Lower lobe of right lung (tissue), 2 donors: ENCODE data around the gene MRPL3. TPM values are rescaled to one million over a fixed set of nuclear protein-coding genes. Genes with fewer than 3 reads are reported as not detected.

Source experiments
- ATAC-seq, 2 donors: fragments of 200-7000 bp; cut with Tn5 transposase; one replicate each; pipeline ENCODE4 v1.9.1; 2020 to 2022; ENCODE audit warnings: mild to moderate bottlenecking in 2 of 2, moderate library complexity in 2 of 2
- DNase-seq: peaks from one replicate; pipeline ENCODE4 v3.0.0-alpha.2; 2020
- H3K27ac ChIP-seq: fragments of 200-600 bp; one replicate; pipeline ENCODE4 v1.8.0; 2022
- H3K27me3 ChIP-seq: fragments of 200-600 bp; one replicate; pipeline ENCODE4 v1.8.0; 2022; ENCODE audit warnings: low read depth
- H3K36me3 ChIP-seq: fragments of 200-600 bp; one replicate; pipeline ENCODE4 v1.8.0; 2022; ENCODE audit warnings: mild to moderate bottlenecking
- H3K4me1 ChIP-seq: fragments of 200-600 bp; one replicate; pipeline ENCODE4 v1.8.0; 2022
- H3K4me3 ChIP-seq: fragments of 200-600 bp; one replicate; pipeline ENCODE4 v1.8.0; 2022; ENCODE audit warnings: mild to moderate bottlenecking
- H3K9me3 ChIP-seq: fragments of 200-600 bp; one replicate; pipeline ENCODE4 v1.8.0; 2022
- intact Hi-C: fragments of 100-400 bp; cut with DNase I; formaldehyde crosslinking; loops from one replicate; pipeline ENCODE4 v1.11.0; 2022
- total RNA-seq: library from RNA; stranded (reverse); fragmentation: NEBNext Ultra II Directional; extraction: Animal tissue kit (Norgen Biotek cat#: 25700); gene quantifications from one replicate; pipeline ENCODE4 v1.2.1, GENCODE V29; 2021
- TF ChIP-seq, protein P1 (sequence below): fragments of 200-600 bp; IDR thresholded peaks from one replicate; pipeline ENCODE4 v1.8.0; 2022; ENCODE audit warnings: antibody characterized with exemption, mild to moderate bottlenecking
- donor health status: DM: no; HTN: yes; CAD: no; lungs with severe emphysema.

MRPL3 gene
- total RNA-seq, 1 donor from 2014 or later: 48.4 TPM

DNA sequence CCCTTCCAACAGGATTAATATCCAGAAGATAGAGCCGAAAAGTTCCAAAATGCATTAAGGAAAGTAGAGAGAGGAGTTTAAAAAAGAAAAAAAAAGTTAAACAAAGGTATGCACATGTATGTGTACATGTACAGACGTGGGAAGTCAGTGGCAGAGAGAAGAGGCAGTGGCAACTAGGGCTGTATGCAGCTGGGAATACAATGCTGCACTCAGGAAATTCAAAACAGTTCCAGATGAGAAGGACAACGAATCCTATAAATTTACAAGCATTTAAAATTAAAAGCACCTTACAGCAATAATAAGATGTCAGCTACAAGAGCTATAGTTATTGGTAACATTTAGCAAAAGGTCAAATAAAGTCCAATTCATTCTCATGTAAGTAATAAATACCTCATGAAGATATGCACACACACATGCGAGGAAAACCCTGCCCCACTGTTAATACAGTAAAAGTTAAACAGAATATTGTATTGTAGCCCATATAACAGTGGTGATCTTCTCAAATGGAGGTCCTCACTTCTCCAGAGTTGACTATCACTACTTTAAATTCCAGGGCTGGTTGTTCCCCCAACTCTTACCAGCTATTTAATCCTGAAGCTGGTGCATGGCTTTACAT lies 18.2 kb downstream of the MRPL3 start:
- no peak for ATAC-seq
- Histone ChIP-seq H3K9me3 (no peaks in the 10 kb centered on the region), H3K4me1 (no peaks in the 10 kb centered on the region), H3K4me3 (no peak overlapping the region), H3K27ac (no peak overlapping the region), H3K36me3 (peaks cover 71% of the 10 kb centered on the region), H3K27me3 (no peaks in the 10 kb centered on the region)
- no peak for DNase-seq
- intact Hi-C loops: no loop called here
- TF ChIP-seq, protein P1, sequence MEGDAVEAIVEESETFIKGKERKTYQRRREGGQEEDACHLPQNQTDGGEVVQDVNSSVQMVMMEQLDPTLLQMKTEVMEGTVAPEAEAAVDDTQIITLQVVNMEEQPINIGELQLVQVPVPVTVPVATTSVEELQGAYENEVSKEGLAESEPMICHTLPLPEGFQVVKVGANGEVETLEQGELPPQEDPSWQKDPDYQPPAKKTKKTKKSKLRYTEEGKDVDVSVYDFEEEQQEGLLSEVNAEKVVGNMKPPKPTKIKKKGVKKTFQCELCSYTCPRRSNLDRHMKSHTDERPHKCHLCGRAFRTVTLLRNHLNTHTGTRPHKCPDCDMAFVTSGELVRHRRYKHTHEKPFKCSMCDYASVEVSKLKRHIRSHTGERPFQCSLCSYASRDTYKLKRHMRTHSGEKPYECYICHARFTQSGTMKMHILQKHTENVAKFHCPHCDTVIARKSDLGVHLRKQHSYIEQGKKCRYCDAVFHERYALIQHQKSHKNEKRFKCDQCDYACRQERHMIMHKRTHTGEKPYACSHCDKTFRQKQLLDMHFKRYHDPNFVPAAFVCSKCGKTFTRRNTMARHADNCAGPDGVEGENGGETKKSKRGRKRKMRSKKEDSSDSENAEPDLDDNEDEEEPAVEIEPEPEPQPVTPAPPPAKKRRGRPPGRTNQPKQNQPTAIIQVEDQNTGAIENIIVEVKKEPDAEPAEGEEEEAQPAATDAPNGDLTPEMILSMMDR: no peak

DNA sequence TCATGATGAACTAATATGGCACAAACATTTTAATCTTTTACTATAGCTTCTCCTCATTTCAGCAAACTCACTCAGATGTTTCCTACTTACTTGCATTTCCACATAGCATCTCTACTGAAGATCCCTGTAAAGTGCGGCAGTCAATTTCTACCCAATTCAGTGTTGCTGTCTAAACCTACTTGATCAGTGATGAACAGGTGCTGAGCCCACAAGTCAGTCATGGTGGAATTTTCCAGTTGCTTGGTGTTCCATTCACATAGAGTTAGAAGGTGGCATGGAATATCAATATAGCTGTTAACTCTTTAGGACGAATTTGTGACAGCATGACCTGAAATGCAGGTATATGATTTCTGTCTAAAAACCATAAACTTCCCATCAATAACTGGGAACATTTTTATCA lies 22.7 kb downstream of the MRPL3 start:
- Histone ChIP-seq H3K4me3 (no peak overlapping the region), H3K36me3 (peaks cover 35% of the 10 kb centered on the region), H3K9me3 (no peaks in the 10 kb centered on the region), H3K27ac (no peak overlapping the region), H3K4me1 (no peaks in the 10 kb centered on the region), H3K27me3 (no peaks in the 10 kb centered on the region)
- DNase-seq (no peak), ATAC-seq (no peak)
- TF ChIP-seq, protein P1: no peak
- intact Hi-C loops: no loop called here

DNA sequence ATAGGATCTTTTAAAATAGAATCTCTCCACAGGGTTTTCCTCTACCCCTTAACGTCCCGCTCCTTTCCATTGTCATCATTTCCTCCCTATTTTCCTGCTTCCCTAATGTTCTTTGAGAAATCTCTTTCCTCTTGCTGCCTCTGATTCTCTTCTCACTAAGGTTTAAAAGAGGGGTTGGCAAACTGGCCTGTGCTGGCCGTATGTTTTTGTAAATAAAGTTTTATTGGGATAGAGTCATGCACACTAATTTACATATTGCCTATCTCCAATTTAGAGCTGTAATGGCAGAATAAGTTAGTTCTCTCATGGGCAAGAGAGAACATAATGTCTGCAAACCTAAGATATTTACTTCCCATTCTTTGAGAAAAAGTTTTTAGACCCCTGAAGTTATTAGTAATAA lies 25.0 kb downstream of the MRPL3 start:
- no peak overlapping the region for H3K4me3 ChIP-seq
- no peak for DNase-seq
- ATAC-seq: no peak
- no peaks in the 10 kb centered on the region for H3K4me1 ChIP-seq
- no peak overlapping the region for H3K27ac ChIP-seq
- peaks cover 13% of the 10 kb centered on the region for H3K36me3 ChIP-seq
- TF ChIP-seq, protein P1: no peak
- intact Hi-C loops: no loop called here
- no peaks in the 10 kb centered on the region for H3K9me3 ChIP-seq
- no peaks in the 10 kb centered on the region for H3K27me3 ChIP-seq

DNA sequence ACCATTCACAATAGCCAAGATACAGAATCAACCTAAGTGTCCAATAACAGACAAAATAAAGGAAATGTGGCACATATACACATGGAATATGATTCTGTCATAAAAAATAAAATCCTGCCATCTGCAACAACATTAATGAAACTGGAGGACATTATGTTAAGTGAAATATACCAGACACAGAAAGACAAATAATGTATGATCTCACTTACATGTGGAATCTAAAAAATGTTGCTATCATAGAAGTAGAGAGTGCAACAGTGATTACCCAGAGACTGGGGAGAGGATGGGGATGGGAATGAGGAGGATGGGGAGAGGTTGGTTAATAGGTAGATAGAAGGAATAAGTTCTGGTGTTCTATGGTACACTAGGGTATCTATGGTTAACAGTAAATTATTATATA lies 28.7 kb downstream of the MRPL3 start:
- no peaks in the 10 kb centered on the region for H3K27me3 ChIP-seq
- no peak for ATAC-seq
- TF ChIP-seq, protein P1: no peak

DNA sequence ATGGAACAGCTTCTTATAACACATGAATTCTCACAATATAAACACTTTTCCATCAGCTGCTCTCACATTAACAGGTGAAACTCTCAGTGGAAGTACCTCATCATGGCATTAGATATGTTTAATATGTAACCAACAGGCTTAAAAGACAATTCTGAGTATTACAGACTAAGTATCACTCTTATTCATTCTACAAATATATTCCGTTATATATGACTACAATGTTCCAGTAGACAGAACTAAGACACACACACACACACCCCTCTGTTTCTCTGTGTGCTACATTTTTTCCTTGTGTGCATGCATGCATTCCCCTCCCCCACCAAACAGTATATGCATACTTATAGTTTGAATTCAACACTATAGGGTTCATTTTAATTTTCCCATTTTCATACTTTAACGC lies 32.4 kb downstream of the MRPL3 start:
- no peaks in the 10 kb centered on the region for H3K27me3 ChIP-seq
- TF ChIP-seq, protein P1: no peak
- ATAC-seq (no peak), DNase-seq (no peak)
- H3K9me3 ChIP-seq: no peaks in the 10 kb centered on the region
- H3K4me1 ChIP-seq: no peaks in the 10 kb centered on the region
- intact Hi-C loops: no loop called here
- no peak overlapping the region for H3K27ac ChIP-seq
- H3K36me3 ChIP-seq: peaks cover 62% of the 10 kb centered on the region
- no peak overlapping the region for H3K4me3 ChIP-seq

More for the DNA sequence above, 28.7 kb downstream of the MRPL3 start:
- peaks cover 27% of the 10 kb centered on the region for H3K36me3 ChIP-seq
- DNase-seq: no peak
- no peak overlapping the region for H3K27ac ChIP-seq
- H3K9me3 ChIP-seq: no peaks in the 10 kb centered on the region
- H3K4me1 ChIP-seq: no peaks in the 10 kb centered on the region
- intact Hi-C loops: no loop called here
- H3K4me3 ChIP-seq: no peak overlapping the region
